ENCODE data around the gene KCTD7. TPM values are rescaled to one million over a fixed set of nuclear protein-coding genes. Genes with fewer than 3 reads are reported as not detected.

KCTD7 gene
- total and polyA plus RNA-seq, 10 of the 15 experiments (the other 5 are each of a cell fraction or from before 2014, with no cell fraction given), result 1.6 to 18.0 (median 9.4) TPM

- TF ChIP-seq EP300 (IDR thresholded peaks at IDR 0.05; ENCODE audit: borderline replicate concordance in 1 of 2, control insufficient read depth in 1 of 2, low read depth in 2 of 2, low read length in 2 of 2) (no peak), ZBED1 (IDR thresholded peaks at IDR 0.05; ENCODE audit: borderline replicate concordance) (no peak), ZZZ3 (IDR thresholded peaks at IDR 0.05; ENCODE audit: control insufficient read depth, insufficient read length, low read depth) (no peak), NFYB (IDR thresholded peaks at IDR 0.05; ENCODE audit: insufficient read depth, low read depth, low read length) (no peak), IRF4 (IDR thresholded peaks at IDR 0.05; ENCODE audit: low read depth, low read length) (no peak), NR2C2 (IDR thresholded peaks at IDR 0.05; ENCODE audit: borderline replicate concordance, control insufficient read depth, insufficient read length, low read depth) (no peak), RAD51 (IDR thresholded peaks at IDR 0.05) (no peak), SRF (IDR thresholded peaks at IDR 0.05; ENCODE audit: low read depth in 2 of 2, low read length in 2 of 2) (no peak)
These were observed 9.8 kb downstream of the KCTD7 start (continued) for GRCh38 chr7:66638309-66639099.

GRCh38 chr7:66639773-66640172, 11.1 kb downstream of the KCTD7 start:
- in situ Hi-C loops (cut with MboI), result no loop called here
- FAIRE-seq (no peak), DNase-seq (ENCODE audit: low read depth, low spot score) (no peak), ATAC-seq (no peak)
- H3K9ac ChIP-seq (ENCODE audit: control insufficient read depth, insufficient read depth, low read length), result no peak overlapping the region
- WGBS (ENCODE audit: insufficient coverage, insufficient replicate concordance, low lambda C conversion rate, missing lambda C conversion rate), result 98% methylated on average over 3 of the region's 3 CpGs
- H3K27me3 ChIP-seq (replicated peaks in 1 of 2; ENCODE audit: control insufficient read depth in 2 of 2, insufficient read depth in 2 of 2, low read length in 1 of 2), result no peaks in the 10 kb centered on the region
- H4K20me1 ChIP-seq (ENCODE audit: control insufficient read depth, insufficient read depth), result no peaks in the 10 kb centered on the region
- no peaks in the 10 kb centered on the region for H3K9me3 ChIP-seq (replicated peaks; ENCODE audit: control insufficient read depth, insufficient read depth, low read length)
- intact Hi-C loops (cut with micrococcal nuclease; ENCODE audit: unreplicated experiment), result no loop called here
- no peaks in the 10 kb centered on the region for H3K79me2 ChIP-seq (ENCODE audit: control insufficient read depth, insufficient read depth, low read length)
- RAD21 ChIA-PET (ENCODE audit: unreplicated experiment), result no interaction called here
- H3K4me1 ChIP-seq (ENCODE audit: control insufficient read depth, insufficient read depth, low read length), result peaks cover 5% of the 10 kb centered on the region; the same call in 1 of the 2 replicates
- H2AFZ ChIP-seq (ENCODE audit: control insufficient read depth, low read depth, low read length), result no peak overlapping the region
- no peak overlapping the region for H3K4me2 ChIP-seq (ENCODE audit: control insufficient read depth, insufficient read depth)
- peaks cover 9 to 28% of the 10 kb centered on the region in 2 experiments; a peak in 3 of 4 replicates for H3K36me3 ChIP-seq (ENCODE audit: control insufficient read depth in 2 of 2, insufficient read depth in 2 of 2, low read length in 1 of 2)
- BruUV-seq (replicated peaks), result no TSS peak
- POLR2A ChIA-PET, result no interaction called here
- CTCF ChIA-PET, result no interaction called here
- no peak overlapping the region for H3K4me3 ChIP-seq
- SMC1A ChIA-PET (ENCODE audit: uncharacterized antibody, unreplicated experiment), result no interaction called here
- no peak overlapping the region for H3K27ac ChIP-seq (ENCODE audit: control insufficient read depth, insufficient read depth)
- no peak for TF ChIP-seq RELA (IDR thresholded peaks at IDR 0.05; ENCODE audit: borderline replicate concordance, partially characterized antibody)
- TF ChIP-seq, protein P1, sequence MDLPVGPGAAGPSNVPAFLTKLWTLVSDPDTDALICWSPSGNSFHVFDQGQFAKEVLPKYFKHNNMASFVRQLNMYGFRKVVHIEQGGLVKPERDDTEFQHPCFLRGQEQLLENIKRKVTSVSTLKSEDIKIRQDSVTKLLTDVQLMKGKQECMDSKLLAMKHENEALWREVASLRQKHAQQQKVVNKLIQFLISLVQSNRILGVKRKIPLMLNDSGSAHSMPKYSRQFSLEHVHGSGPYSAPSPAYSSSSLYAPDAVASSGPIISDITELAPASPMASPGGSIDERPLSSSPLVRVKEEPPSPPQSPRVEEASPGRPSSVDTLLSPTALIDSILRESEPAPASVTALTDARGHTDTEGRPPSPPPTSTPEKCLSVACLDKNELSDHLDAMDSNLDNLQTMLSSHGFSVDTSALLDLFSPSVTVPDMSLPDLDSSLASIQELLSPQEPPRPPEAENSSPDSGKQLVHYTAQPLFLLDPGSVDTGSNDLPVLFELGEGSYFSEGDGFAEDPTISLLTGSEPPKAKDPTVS (IDR thresholded peaks at IDR 0.05; ENCODE audit: low read depth, low read length), result no peak
- no peak for TF ChIP-seq CHD2 (IDR thresholded peaks at IDR 0.05; ENCODE audit: borderline replicate concordance, low read depth, low read length)
- no peak for TF ChIP-seq HDAC2 (IDR thresholded peaks at IDR 0.05)
- TF ChIP-seq, protein P2, sequence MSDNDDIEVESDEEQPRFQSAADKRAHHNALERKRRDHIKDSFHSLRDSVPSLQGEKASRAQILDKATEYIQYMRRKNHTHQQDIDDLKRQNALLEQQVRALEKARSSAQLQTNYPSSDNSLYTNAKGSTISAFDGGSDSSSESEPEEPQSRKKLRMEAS (IDR thresholded peaks at IDR 0.05; ENCODE audit: low read depth, low read length), result no peak
- no peak for TF ChIP-seq ZBTB33 (IDR thresholded peaks at IDR 0.05)
- TF ChIP-seq ATF3 (IDR thresholded peaks at IDR 0.05; ENCODE audit: borderline replicate concordance, extremely low read depth, low read depth, low read length), result no peak
- no peak for TF ChIP-seq RAD51 (IDR thresholded peaks at IDR 0.05)
- TF ChIP-seq SPI1 (IDR thresholded peaks at IDR 0.05; ENCODE audit: borderline replicate concordance, insufficient read depth, low read depth, low read length), result no peak
- TF ChIP-seq IRF4 (IDR thresholded peaks at IDR 0.05; ENCODE audit: low read depth, low read length), result no peak
- TF ChIP-seq SMAD5 (IDR thresholded peaks at IDR 0.05; ENCODE audit: low read depth), result no peak
- TF ChIP-seq IKZF1 (conservative IDR thresholded peaks at IDR 0.05), result no peak
